Measurements from ENCODE around the gene IRF1.
A peak's percentile ranks its signal among the peaks of the same experiment; 100 is the strongest.
"Not testable (repeated sequence)": the region's sequence is repeated elsewhere in the genome, so short reads cannot be mapped to it uniquely, and the experiment has no call there.

The IRF1 gene

GRCh38 chr5:132438267-132438645 lies 52.3 kb downstream of the IRF1 start:
- DNase-seq (ENCODE audit: low spot score): not testable (repeated sequence)

GRCh38 chr5:132437604-132438266 lies 52.8 kb downstream of the IRF1 start:
- peak; percentile 86 for DNase-seq (ENCODE audit: low spot score)

- no peak for DNase-seq (ENCODE audit: low spot score)
These were observed 53.6 kb downstream of the IRF1 start for GRCh38 chr5:132436936-132437335.

GRCh38 chr5:132435886-132436285 lies 54.7 kb downstream of the IRF1 start:
- no peak for DNase-seq (ENCODE audit: low spot score)

GRCh38 chr5:132435447-132435846 lies 55.1 kb downstream of the IRF1 start:
- DNase-seq (ENCODE audit: low spot score): no peak

- no peak for DNase-seq (ENCODE audit: low spot score)
These were observed 55.9 kb downstream of the IRF1 start for GRCh38 chr5:132434416-132435286.

GRCh38 chr5:132433141-132433540 lies 57.4 kb downstream of the IRF1 start:
- no peak for DNase-seq (ENCODE audit: low spot score)

GRCh38 chr5:132431632-132432031 lies 58.9 kb downstream of the IRF1 start:
- DNase-seq (ENCODE audit: low spot score): no peak
